ENCODE results near the gene NTMT1.

DNA sequence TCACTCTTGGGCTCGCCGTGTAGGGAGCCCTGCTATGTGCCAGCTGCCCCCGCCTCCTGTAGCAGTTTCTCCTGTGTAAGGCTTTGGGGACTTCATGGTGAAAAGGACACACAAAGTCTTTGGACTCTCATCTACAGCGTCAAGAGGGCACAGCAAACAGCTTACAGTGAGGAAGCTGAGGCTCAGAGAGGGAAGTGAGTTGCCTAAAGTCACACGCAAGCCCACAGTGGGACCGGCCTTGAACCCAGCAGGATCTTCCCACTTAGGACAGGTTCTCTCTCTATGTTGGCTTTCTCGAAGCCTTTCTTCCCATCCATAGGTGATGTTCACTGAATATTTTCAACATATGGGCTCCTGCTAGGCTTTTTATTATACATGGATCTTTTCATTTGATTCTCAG, 29.7 kb downstream of the NTMT1 start:
- TF ChIP-seq, protein P1, sequence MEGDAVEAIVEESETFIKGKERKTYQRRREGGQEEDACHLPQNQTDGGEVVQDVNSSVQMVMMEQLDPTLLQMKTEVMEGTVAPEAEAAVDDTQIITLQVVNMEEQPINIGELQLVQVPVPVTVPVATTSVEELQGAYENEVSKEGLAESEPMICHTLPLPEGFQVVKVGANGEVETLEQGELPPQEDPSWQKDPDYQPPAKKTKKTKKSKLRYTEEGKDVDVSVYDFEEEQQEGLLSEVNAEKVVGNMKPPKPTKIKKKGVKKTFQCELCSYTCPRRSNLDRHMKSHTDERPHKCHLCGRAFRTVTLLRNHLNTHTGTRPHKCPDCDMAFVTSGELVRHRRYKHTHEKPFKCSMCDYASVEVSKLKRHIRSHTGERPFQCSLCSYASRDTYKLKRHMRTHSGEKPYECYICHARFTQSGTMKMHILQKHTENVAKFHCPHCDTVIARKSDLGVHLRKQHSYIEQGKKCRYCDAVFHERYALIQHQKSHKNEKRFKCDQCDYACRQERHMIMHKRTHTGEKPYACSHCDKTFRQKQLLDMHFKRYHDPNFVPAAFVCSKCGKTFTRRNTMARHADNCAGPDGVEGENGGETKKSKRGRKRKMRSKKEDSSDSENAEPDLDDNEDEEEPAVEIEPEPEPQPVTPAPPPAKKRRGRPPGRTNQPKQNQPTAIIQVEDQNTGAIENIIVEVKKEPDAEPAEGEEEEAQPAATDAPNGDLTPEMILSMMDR (conservative IDR thresholded peaks at IDR 0.05; ENCODE audit: low read depth, low read length): no peak
- no peak for TF ChIP-seq EZH2 (IDR thresholded peaks at IDR 0.05; ENCODE audit: borderline replicate concordance, low read depth, low read length, poor library complexity, severe bottlenecking)
